Right renal pelvis (tissue), 4 donors: Measurements from ENCODE around the gene C4orf50. TPM values are rescaled to one million over a fixed set of nuclear protein-coding genes. Genes with fewer than 3 reads are reported as not detected.

Experiments
- DNase-seq, 4 donors: peaks; one replicate each; pipeline ENCODE4 v3.0.0-alpha.2; 2013; ENCODE audit warnings: low read depth in 4 of 4, low spot score in 3 of 4, missing footprints in 1 of 4
- polyA plus RNA-seq, 4 donors: library from polyadenylated mRNA; unstranded; fragments of 120-200 nt; gene quantifications; one replicate each; pipeline ENCODE4 v1.2.1, GENCODE V29; 2013; ENCODE audit not compliant: insufficient read length in 4 of 4

Gene C4orf50
- polyA plus RNA-seq, 4 donors: 0.01 TPM; not detected in 1

- DNase-seq: no peak
Observed at GRCh38 chr4:5927116-5927515, 91.1 kb downstream of the C4orf50 start.

- DNase-seq: no peak
Observed at GRCh38 chr4:5926598-5926997, 91.6 kb downstream of the C4orf50 start.

- DNase-seq: no peak
Observed at GRCh38 chr4:5925419-5926200, 92.6 kb downstream of the C4orf50 start.

DNA sequence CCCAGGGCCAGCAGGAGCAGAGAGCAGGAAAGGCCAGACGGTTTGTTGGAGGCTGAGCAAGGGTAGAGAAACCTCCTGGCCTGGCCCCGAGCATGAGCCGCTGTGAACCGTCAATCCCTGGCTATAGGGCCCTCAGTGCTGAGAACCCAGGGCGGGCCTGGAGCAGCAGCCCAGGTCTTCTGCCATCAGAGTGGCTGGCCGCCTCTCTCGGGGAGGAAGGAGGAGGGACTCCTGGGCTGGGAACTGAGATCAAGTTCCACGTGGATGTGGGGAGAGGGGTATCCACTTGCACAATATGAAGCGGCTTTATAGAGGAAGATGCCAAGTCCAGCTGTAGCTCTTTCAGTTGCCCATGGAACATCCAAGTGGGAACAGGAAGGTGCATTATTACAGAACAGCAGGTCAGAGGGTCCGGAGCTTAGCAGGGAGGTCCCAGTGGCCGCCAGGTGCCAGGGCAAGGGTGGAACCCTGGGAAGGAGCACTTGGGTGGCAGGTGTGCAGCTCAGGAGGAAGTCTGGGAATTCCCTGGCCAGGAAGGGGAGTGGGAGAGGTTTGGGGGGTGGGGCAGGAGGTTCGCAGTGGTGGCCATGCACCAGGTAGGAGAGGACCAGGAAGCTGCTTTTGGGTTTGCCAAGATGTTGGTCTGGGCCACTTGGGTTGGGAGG lies 93.6 kb downstream of the C4orf50 start:
- no peak for DNase-seq

GRCh38 chr4:5923376-5923775 lies 94.9 kb downstream of the C4orf50 start:
- DNase-seq: no peak

GRCh38 chr4:5922556-5922955 lies 95.7 kb downstream of the C4orf50 start:
- DNase-seq: no peak

DNA sequence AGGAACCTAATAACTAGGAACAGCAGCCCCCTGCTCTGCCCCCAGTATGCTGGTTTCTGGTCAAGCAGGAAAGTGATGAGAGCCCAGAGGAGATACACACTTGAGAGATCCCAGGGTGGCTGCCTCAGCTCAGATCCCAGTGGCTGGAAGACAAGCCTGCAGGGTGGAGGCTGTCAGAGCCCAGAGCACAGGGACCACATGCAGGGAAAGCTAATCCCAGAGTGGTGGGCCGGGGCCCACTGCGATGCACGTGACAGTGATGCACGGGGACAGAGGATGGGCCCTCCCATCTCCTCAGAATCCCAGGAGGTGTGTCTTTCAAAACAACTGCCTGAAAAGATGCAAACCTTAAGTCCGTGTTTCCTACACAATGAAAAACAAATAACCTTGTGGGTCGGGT lies 96.2 kb downstream of the C4orf50 start:
- no peak for DNase-seq

DNA sequence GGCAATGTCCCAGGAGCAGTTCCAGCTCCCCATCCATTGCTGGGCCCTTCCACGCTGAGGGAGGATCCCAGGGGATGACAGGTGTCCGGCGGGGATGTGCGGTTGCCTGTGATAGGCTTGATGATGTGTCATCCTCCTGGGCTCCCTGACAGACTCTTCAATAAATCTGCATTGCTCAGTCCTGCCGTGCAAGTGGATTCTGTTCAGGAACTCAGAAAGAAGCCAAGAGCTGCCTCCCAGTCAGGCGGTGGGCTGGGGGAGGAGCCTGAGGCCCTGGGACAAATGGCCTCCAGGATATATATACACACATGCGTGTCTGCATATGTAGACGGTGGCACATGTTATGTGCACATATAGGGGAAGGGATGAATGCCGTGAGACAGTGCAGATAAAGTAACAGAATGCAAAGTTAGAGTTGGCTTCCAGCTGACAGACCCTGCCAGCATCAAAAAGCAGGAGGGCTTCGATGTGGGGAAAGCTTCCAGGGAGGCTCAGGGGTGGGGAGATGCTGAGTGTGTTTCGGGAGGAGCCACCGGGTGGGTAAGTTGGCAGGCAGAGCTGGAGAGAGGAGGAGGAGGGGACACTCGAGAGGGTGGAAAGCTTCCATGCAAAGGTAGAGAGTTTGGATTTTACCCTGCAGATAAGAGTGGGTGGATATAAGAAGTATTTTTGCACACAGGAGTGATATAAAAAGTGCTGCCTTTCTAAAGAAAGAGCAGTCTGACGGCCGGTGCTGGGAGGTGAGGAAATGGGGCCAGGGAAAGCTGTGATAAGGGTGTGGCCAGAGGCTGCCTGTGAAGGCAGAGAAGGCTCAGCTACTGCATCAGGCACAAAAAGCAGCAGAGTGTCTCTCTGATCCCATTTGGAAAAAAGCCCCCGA lies 96.9 kb downstream of the C4orf50 start:
- no peak for DNase-seq

DNA sequence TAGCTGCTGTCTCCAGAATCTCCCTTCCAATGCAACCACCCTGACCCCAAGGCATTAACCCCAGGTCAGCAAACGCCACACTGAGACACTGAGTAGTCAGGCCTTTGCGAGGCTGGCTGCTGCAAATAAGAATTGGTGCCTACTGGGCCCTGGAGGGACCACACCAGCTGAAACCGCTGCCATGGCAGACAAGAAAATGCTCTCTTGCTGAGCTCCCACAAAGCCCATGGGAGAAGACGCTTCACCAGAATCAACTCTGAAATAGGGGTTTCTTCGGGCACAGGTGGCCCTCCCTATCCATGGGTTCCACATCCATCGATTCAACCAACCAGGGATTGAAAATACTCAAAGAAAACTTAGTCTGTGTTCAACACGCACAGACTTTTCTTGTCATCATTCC lies 98.7 kb downstream of the C4orf50 start:
- no peak for DNase-seq

DNA sequence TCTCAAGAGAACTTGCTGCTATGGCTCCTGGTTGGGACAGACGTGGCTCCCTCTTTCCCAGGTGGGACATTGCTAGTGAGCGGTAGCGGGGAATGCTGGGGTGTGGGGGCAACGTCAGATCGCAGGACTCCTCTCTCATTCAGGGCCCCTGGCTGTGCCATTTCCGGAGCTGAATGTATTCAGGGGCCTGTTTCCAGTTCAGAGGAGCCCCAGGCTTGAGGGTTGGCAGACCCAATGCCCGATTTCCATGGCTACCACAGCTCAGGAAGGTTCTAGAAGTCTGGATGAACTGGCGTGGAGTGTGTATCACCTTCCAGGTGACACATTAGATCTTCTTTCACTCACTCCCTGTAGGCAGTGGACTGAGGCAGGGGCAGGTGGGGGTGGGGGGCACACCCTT lies 99.2 kb downstream of the C4orf50 start:
- DNase-seq: no peak

- no peak for DNase-seq
Observed at GRCh38 chr4:5918331-5918985, 99.8 kb downstream of the C4orf50 start.

- no peak for DNase-seq
Observed at GRCh38 chr4:5917672-5918071, 100.6 kb downstream of the C4orf50 start.

- no peak for DNase-seq
Observed at GRCh38 chr4:5916229-5916628, 102.0 kb downstream of the C4orf50 start.

DNA sequence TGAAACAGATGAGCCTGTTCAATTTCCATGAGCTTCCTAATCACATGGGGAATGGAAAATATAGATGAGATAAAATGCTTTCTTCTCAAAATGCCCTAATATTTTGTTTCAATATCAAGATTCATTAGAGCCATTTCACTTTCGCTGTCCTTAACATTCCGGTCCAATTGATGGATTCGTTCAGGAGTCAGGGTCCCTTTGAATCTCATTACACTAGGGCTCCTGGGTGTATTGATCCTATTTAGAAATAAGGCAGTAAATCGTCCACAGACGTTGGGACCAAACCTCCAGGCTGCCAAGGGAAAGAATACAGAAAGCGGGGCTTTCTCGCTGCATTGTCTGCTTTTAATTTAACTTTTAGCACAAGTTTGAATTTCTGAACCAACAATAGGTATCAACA lies 104.8 kb downstream of the C4orf50 start:
- no peak for DNase-seq

DNA sequence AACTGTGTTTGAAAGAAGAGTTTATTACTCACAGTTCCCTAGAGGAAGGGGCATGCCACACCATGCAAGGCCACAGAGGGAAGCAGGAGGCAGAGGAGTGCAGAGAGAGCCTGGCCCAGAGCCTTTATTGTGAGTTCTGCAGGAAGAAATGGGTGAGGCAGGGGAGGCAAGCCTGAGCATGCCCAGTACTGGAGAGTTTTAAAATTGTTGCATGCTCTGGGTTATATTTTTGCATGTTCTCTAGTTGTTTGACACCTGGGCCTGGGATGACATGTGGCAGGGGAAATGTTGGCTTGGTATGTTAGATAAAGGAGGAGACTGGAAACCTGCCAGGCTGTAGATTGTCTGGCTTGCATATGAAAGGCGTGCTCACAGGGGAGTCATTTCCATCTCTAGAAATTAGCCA lies 105.6 kb downstream of the C4orf50 start:
- DNase-seq: no peak

DNA sequence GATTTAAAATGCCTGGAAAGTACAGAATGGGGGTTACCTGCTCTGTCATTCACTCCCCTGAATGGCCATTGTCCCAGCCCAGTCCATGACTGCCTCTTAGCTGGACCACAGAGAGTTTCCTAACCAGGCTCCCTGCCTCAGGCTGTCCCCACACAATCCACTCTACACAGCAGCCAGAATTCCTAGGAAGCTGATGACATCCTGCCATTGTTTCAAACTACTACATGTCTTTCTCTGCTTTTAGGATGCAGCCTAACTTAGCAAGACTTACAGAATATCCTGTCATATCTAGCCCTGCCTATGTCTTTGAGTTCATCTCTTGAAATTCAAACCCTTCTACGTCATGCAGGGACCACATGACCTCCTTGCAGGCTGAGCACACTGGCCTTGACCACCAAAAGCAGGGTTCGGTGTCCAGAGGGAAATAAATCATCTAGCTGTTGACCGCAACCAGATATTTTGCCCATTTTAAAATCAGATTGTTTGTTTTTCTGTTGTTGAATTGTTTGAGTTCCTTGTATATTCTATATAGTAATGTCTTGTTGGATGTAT lies 109.3 kb downstream of the C4orf50 start:
- DNase-seq: no peak

GRCh38 chr4:5906191-5906590 lies 112.0 kb downstream of the C4orf50 start:
- DNase-seq: no peak

DNA sequence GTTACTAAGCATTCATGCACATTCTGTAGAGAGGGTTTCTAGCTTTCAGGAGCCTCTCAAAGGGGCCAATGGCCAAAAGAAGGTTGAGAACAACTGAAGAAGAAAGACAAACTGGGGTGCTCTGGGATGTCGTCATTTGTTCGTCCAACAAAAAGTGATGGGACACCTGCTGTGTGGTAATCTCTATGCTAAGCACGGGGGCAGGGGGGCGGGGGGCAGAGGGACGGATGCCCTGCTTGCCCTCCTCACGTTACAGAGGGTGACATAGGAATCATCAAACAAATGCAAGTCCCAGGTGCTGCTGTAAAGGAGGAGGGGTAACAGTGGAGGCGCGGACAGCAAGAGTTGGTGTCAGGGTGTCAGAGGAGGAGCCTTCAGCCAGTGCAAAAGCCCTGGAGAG lies 112.5 kb downstream of the C4orf50 start:
- no peak for DNase-seq

GRCh38 chr4:5900844-5901243 lies 117.4 kb downstream of the C4orf50 start:
- no peak for DNase-seq

DNA sequence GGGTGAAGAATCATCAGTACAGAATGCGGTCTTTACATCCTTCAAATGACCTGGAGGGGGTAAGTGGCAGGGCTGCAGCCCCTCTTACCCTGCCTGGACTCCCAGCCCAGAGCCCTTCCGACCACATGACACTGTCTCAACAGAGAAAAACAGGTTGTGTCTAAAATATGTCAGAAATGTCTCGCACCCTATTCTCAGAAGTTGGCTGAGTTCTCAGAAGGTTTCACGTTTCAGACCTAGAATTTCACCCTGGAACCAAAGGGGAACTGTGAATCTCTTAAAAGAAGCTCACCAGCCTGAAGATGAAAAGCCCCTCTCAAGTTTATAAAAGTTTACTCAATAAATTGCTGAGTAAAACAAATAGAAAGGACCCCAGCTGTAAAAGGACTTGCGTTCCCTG lies 118.3 kb downstream of the C4orf50 start:
- DNase-seq: no peak

- no peak for DNase-seq
Observed at GRCh38 chr4:5899396-5899795, 118.8 kb downstream of the C4orf50 start.
